ENCODE measurements around the gene GLI2. TPM values are rescaled to one million over a fixed set of nuclear protein-coding genes. Genes with fewer than 3 reads are reported as not detected.

The GLI2 gene
- polyA plus RNA-seq, 2 of the 4 experiments (the other 2 are of a cell fraction): 5.6 to 12.5 TPM

- TF ChIP-seq, protein P1, sequence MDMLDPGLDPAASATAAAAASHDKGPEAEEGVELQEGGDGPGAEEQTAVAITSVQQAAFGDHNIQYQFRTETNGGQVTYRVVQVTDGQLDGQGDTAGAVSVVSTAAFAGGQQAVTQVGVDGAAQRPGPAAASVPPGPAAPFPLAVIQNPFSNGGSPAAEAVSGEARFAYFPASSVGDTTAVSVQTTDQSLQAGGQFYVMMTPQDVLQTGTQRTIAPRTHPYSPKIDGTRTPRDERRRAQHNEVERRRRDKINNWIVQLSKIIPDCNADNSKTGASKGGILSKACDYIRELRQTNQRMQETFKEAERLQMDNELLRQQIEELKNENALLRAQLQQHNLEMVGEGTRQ (IDR thresholded peaks at IDR 0.05): no peak
- TF ChIP-seq PHF8 (IDR thresholded peaks at IDR 0.05; ENCODE audit: borderline replicate concordance, low read depth) (no peak), SMC3 (IDR thresholded peaks at IDR 0.05) (no peak), CEBPB (IDR thresholded peaks at IDR 0.05) (no peak)
Measured at GRCh38 chr2:120738786-120739437, 3.2 kb downstream of the GLI2 start (continued).

GRCh38 chr2:120739438-120740090 is 3.9 kb downstream of the GLI2 start:
- peak overlapping the region; percentile 99 for H3K4me2 ChIP-seq

GRCh38 chr2:120740375-120740764 is 4.7 kb downstream of the GLI2 start:
- H3K4me1 ChIP-seq: peaks cover 47% of the 10 kb centered on the region
- H3K4me3 ChIP-seq: peak overlapping the region; percentile 49; the same call in 1 of the 3 replicates
- CTCF ChIA-PET: interaction anchor here (0.7 kb wide), 2 partner anchors 45 to 1670 kb away, joined by 3 to 5 read pairs; no protein-coding TSS in a partner anchor
- FAIRE-seq (no peak), DNase-seq (ENCODE audit: low read depth in 1 of 2, low spot score in 1 of 2) (no peak), ATAC-seq (no peak)
- peak overlapping the region; percentile 93 to 98 for H3K27ac ChIP-seq
- no peaks in the 10 kb centered on the region for H3K9me3 ChIP-seq
- H3K4me2 ChIP-seq: peak overlapping the region; percentile 99
- TF ChIP-seq ZSCAN20 (CRISPR knock-in tag; IDR thresholded peaks at IDR 0.05) (no peak), MYC (IDR thresholded peaks at IDR 0.05; ENCODE audit: borderline replicate concordance, low read length) (no peak), POLR2A (IDR thresholded peaks at IDR 0.05; ENCODE audit: low read length) (no peak), MAZ (IDR thresholded peaks at IDR 0.05; ENCODE audit: borderline replicate concordance, low read depth, low read length) (no peak), CHD2 (IDR thresholded peaks at IDR 0.05; ENCODE audit: low read length, partially characterized antibody) (no peak), KDM1A (IDR thresholded peaks at IDR 0.05; ENCODE audit: low read depth) (no peak), PHF8 (IDR thresholded peaks at IDR 0.05; ENCODE audit: borderline replicate concordance, low read depth) (no peak), GATA3 (IDR thresholded peaks at IDR 0.05; ENCODE audit: borderline replicate concordance) (no peak)
- TF ChIP-seq, protein P2, sequence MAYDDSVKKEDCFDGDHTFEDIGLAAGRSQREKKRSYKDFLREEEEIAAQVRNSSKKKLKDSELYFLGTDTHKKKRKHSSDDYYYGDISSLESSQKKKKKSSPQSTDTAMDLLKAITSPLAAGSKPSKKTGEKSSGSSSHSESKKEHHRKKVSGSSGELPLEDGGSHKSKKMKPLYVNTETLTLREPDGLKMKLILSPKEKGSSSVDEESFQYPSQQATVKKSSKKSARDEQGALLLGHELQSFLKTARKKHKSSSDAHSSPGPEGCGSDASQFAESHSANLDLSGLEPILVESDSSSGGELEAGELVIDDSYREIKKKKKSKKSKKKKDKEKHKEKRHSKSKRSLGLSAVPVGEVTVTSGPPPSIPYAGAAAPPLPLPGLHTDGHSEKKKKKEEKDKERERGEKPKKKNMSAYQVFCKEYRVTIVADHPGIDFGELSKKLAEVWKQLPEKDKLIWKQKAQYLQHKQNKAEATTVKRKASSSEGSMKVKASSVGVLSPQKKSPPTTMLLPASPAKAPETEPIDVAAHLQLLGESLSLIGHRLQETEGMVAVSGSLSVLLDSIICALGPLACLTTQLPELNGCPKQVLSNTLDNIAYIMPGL (CRISPR knock-in tag; IDR thresholded peaks at IDR 0.05; ENCODE audit: borderline replicate concordance): no peak
- TF ChIP-seq, protein P3, sequence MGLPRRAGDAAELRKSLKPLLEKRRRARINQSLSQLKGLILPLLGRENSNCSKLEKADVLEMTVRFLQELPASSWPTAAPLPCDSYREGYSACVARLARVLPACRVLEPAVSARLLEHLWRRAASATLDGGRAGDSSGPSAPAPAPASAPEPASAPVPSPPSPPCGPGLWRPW (IDR thresholded peaks at IDR 0.05): no peak
- WGBS (ENCODE audit: missing lambda C conversion rate): 57% methylated on average over 8 of the region's 8 CpGs
- POLR2A ChIA-PET: interaction anchor here (0.7 to 1.1 kb wide), 2 partner anchors 221 to 335 kb away, joined by 3 read pairs; no protein-coding TSS in a partner anchor

More at GRCh38 chr2:120739438-120740090, 3.9 kb downstream of the GLI2 start:
- TF ChIP-seq MAFK (IDR thresholded peaks at IDR 0.05; ENCODE audit: partially characterized antibody) (no peak), REST (IDR thresholded peaks at IDR 0.05) (no peak), HOXB13 (CRISPR knock-in tag; IDR thresholded peaks at IDR 0.05; ENCODE audit: low read depth) (no peak), FOXS1 (CRISPR knock-in tag; IDR thresholded peaks at IDR 0.05) (no peak), PBX3 (IDR thresholded peaks at IDR 0.05) (0 out of 2 replicates have a peak, but pooled peaks have one; percentile 12)
- POLR2A ChIA-PET: interaction anchor here (1.1 kb wide), 2 partner anchors 336 kb away, joined by 3 to 6 read pairs; no protein-coding TSS in a partner anchor
- WGBS (ENCODE audit: missing lambda C conversion rate): 26% methylated on average over 7 of the region's 8 CpGs
- FAIRE-seq (no peak), ATAC-seq (peak in 1 of 2 experiments; percentile 5; a peak in 1 of 6 replicates), DNase-seq (ENCODE audit: low read depth in 1 of 2, low spot score in 1 of 2) (peak in 1 of 2 experiments; percentile 67)
- H3K4me3 ChIP-seq: peak overlapping the region; percentile 73; the same call in 1 of the 3 replicates
- H3K4me1 ChIP-seq: peaks cover 54% of the 10 kb centered on the region
- H3K27ac ChIP-seq: peak overlapping the region; percentile 93 to 98
- CTCF ChIA-PET: interaction anchor here (0.7 to 3.8 kb wide), 5 partner anchors 8 to 342 kb away, joined by 3 to 17 read pairs (median 3); no protein-coding TSS in a partner anchor
- H3K9me3 ChIP-seq: no peaks in the 10 kb centered on the region

Measured in A549 (cell line).